Activated gamma-delta T cell treated with Interleukin-2 at 50 U/mL for 16 hours (primary cell): Measurements from ENCODE around the gene RFT1.

Experiments used
- DNase-seq: peaks from one replicate; pipeline ENCODE4 v3.0.0-alpha.2; 2020

RFT1 gene, protein sequence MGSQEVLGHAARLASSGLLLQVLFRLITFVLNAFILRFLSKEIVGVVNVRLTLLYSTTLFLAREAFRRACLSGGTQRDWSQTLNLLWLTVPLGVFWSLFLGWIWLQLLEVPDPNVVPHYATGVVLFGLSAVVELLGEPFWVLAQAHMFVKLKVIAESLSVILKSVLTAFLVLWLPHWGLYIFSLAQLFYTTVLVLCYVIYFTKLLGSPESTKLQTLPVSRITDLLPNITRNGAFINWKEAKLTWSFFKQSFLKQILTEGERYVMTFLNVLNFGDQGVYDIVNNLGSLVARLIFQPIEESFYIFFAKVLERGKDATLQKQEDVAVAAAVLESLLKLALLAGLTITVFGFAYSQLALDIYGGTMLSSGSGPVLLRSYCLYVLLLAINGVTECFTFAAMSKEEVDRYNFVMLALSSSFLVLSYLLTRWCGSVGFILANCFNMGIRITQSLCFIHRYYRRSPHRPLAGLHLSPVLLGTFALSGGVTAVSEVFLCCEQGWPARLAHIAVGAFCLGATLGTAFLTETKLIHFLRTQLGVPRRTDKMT

DNA sequence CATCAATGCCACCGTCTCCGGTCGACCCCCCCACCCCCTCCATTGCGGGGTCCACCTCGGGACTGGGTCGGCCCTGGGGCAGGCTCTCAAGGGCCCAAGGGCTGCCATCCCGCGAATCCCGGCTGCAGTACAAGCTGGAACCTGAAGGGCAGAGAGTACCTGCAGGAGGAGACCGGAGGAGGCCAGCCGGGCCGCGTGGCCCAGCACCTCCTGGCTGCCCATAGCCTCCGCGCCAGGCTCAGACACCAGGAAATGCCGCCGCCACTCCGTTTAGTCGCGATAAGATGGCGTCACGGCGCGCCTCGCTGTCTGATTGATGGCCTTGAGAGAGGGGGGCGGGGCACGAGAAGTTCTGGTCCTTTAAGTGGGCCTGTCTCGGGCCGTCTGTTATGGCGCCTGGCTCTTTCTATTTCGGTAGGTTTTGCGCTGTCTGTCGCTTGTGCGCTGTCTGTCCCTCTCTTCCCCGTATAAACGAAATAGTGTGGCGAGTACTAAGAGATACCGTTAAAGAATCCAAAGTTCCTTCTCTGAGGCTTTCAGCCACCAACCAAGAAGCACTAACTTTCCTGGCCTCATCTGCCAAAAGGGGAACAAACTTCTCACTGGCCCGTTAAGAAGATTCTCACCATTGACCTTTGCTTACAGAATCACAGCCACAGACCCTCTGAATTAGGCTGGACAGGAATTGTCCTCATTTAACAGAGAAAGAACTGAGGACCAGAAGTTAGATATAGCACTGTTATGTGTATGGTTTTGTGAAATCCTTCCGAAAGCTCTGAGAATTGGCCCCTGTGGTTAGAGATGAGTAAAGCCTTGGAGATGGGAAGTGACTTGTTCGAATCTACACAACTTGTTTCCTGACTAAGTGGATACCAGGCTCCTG, at the start of gene RFT1:
Gene RFT1 (minus strand): TSS at position 257 of the 883 bp plus-strand sequence. CDS start 35 bp downstream, at position 222.
- DNase-seq, result peak; percentile 98

DNA sequence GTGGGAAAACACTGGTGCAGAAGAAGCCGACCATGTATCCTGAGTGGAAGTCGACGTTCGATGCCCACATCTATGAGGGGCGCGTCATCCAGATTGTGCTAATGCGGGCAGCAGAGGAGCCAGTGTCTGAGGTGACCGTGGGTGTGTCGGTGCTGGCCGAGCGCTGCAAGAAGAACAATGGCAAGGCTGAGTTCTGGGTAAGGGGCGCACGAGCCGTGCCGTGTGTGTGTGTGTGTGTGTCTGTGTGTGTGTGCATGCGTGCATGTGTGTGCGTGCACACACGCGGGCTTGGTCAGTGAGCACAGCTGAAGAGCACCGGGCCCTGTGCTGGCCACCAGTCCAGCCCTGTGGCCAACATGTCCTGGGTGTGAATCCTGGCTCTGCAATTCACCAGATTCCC, 49.3 kb upstream of the RFT1 start:
- no peak for DNase-seq

DNA sequence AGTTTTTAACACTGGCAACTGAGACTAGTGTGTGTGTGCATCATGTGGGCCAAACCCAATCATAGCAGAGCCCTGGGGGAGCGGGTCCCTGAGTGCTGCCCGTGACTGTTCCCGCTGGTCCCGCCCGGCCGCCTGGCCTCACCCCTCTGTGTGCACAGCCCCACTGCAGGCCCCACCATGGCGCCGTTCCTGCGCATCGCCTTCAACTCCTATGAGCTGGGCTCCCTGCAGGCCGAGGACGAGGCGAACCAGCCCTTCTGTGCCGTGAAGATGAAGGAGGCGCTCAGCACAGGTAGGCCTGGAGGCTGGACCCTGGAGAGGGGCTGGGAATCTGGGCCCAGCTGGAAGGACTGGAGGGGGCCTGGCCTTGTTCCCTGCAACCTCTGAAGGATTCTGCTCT, 48.0 kb upstream of the RFT1 start:
- no peak for DNase-seq

DNA sequence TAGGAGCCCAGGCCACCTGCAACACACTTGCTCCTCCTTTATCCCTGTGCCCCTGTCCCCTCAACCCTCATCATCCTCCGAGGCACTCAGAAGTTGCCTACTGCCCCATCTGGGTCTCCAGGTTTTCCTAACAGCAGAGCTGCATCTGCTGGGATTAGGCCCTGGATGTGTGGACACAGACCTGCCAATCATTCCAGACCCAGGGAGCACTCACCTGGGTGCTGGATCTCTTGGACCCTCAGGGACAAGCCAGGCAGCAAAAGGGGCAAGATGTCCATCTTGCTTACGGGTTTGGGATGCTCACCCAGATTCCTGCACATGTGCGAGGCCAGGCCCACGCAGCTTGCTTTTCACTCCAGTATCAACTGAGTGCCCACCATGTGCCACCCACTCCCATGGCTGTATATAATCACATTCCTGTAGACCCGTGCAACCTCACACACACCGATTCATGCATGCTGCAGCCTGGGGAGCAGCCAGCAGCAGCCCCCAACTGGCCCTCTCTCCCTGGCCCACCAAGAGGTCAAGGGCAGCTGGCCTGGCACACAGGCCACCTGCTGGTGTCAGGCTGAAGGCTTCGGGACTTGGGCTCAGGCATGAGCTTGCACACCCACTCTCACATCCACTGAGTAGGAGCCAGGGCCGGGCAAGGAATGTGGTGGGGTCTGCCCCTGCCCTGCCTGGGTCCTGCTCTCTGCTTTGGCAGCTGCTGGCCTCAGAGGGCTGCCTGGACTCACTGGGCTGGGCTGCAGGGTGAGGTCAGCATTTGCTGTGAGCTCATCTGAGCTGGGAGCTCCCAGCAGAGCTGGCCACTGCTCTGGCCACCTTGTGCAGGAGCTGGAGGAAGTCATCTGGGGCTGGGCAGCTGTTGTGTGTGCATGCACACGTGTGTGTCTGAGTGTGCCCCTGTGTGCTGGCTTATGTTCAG, 45.6 kb upstream of the RFT1 start:
- no peak for DNase-seq

DNA sequence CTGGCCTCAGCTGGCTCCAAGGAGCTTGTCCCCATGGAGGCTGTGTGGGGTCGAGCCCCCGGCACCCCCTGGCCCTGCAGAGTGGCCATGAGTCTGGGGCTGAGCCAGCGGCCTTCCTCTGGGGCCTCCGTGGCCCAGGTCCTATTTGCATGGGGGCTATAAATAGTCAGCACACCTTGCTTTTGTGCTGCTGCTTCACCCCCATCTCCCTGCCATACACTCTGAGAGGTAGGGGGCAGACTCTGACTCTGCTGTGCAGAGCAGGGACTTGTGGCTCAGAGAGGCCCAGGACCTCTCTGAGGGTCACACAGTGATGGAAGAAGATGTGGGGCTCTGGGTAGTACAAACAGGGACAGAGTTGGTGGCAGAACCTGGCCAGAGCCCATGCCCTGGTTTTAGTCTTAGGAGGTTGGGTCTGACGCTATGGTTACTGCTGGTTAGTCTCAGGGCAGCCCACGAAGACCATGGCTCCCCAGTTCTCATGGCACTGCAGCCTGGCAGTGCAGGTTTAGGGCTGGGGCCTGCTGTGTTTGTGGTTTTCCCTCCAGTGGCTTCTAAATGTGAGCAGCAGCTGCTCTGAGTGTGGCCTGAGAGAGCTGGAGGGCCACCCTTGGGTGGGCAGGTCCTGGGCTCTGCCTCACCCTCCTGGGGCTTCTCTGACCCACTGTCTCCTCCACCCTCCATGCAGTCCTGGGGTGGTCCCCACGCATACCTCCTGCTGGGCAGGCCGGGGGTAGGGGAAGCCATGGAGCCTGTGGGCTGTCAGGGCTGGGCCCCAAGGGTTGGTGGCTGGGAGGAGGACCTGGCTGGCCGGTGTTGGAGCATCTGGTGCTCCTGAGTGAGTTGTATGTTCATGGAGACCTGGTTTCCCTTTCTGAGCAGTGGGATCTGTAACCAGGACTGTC, 44.4 kb upstream of the RFT1 start:
- no peak for DNase-seq

DNA sequence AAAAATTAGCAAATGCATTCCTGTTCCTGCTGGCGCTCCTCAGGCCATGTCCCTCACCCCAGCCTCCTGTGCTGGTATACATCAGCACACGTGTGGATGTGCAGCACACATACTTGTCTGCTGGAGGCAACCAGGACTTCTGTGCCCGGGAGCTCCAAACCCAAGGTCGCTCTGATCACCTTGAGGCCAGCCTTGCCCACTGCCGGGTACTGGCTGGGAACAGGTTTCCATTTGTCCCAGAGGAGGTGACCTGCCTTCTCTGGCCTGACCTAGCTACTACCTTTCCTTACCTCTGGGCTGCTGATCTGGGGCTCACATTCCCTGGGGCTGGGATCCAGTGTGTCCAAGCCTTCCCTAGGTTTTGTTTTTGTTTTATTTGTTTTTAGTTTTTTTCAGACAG, 42.9 kb upstream of the RFT1 start:
- DNase-seq, result no peak

DNA sequence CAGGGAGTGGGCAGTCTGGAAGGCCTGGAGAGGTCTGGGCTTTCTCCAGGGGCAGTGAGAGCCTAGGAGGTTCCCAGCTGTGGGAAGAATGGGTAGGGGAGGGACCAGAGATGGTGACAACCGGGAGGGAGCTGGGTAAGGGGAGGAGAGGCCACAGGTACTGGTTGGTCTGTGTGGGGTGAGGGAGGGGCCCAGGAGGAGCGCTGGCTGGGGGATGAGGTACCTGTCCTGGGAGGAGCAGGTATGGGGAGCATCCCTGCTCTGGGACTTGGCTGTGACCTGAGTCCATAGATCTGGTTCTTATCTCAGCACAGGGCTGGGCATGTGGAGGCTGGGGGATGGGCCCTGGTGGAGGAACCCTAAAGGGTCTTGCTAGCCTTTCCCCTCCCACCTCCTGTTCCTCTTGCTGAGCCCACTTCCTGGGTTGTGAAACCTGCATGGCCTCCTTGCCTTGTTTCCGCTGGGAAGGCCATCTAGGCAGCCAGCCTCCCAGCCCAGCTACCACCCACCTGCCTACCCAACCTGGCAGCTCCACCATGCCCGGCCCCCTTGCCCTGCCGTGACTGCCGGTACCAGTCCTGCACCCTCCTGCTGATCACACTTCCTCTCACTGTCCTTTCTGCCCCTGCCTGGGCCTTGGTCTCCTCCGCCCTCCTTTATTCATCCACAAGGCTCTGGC, 41.7 kb upstream of the RFT1 start:
- DNase-seq, result no peak

DNA sequence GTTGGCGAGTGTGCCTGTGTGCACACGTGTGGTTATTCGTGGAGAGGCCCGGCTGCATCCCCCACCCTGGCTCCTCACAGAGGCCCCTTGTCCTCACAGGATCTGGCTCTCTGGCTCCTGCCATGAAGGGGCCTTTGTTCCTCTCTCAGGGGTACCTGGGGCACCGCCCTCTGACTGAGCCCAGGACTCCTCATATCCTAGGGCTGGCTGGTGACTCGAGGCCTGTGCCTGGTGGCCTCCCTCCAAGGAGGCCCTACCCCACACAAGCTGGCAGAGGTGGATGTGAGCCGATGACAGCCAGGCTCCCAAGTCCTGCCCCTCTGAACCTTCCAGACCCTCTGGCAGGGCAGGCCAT, 40.8 kb upstream of the RFT1 start:
- DNase-seq, result no peak

DNA sequence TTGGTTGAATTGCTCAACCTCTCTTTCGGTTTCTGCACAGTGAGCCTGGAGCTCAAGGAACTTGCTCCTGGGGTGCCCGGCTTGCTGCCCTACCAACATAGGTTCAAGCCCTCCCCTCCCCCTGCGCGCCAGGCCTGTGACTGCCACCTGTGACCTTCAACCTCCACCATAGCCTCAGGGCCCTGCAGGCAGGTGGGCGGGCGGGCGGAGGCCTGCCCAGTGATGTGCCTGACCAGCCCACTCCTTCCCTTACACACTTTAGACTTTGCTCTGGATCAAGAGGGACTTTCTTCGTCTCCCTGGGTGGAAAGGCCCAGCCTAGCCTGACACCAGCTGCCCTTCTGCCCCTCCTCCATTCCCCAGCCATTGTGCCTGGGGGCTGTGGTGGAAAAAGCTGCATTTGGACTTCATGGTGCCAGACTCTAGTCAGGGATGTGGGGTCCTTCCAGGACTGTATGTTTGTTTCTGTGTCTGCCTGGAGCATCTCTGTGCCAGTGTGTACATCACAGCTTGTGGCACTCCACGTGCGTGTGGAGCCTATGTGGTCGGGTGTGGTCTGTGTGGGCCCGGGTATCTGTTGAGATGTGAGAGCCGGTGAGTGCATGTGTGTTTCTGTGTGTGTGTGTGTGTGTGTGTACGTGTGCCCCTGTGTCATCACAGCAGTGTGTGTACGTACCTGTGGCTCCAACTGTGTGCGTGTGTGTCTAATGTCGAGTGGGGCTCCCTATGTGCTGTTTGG, 40.3 kb upstream of the RFT1 start:
- DNase-seq, result no peak

DNA sequence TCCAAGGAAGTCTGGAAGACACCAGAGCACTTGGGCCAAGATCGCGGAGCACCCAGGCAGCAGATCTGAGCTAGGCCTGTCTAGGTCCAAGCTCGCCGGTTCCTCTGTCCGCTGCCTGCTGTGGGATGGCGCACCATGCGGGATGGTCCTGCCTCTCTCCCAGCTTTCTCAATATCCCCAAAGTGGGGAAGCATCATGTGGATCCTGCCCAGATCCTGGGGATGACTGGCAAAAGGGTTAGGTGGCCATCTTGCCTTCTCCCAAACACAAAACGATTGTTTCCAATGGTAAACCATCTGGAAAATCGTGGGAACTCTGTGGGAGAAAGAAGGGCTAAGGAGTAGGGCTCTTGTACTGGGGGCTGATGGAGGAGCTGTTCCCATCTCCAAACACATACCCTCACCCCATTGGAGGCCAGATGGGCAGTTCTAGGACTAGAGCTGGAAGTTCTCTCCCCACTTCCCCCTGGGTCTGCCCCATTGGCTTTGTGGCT, 39.6 kb upstream of the RFT1 start:
- DNase-seq, result no peak

DNA sequence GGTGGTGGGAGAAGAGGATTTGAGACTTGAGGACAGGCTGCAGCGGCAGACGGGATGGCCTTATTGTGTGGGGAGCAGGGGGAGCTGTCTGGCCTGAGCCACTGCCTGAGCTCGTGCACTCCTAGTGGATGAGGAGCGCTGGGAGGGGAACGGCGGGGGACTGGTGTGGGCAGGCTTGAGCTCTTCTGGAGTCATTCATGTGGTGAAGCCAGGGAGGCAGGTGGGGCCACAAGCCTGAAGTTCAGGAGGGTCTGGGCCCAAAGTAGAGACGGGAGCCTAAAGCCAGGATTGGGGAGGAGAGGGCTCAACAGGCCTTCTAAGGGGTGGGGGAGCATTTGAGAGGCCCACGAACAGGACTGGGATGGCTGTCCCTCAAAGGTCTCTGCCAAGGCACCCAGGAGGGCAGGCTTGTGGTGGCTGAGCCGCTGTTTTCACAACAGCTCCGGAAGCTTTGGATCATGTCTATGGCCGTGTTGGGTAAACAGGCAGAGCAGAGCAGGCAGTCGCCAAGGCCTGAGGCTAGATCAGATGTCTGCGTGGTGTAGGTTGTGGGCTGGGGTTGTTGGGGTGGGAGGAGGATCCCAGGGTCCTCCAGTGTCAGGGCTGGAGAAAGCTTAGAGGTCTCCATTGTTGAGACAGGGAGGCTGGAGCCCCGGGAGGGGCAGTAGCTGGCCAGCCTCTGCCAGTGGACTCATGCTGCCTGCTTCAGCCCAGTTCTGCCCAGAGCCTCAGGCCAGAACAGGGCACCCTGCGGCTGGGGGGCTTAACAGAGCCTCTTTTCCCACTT, 39.0 kb upstream of the RFT1 start:
- no peak for DNase-seq

DNA sequence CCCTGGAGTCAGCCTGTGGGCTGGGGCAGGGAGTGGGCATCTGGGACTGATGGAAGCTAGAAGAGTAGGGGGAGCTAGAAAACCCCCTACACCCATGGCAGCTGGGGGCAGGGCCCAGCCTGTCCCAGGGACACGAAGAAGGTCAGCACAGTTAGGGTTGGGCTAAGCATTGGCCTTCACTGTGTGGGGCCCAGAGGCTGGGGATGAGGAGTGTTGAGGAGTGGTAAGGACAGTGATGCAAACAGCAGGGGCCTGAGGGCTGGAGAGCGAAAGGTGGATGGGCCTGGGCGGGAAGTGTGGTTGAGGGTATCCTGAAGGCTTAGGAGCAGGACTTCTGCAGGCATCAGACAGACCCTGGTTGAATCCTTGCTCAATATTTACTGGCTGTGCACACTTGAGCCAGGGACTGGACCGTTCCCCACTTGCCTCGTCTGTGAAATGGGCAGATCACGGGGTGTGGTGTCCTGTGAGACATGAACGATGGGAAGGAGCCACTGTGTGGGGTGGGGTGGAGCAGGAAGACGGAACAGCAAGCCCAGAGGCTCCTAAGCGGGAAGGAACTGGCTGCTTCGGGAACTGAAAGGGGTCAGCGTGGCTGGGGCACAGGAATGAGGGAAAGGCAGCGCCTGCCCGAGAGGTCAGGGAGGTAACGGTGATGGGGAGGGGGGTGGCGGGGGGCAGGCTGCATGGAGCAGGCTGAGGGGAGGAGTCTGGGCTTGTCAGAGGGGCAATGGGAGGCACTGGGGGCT, 38.1 kb upstream of the RFT1 start:
- no peak for DNase-seq

DNA sequence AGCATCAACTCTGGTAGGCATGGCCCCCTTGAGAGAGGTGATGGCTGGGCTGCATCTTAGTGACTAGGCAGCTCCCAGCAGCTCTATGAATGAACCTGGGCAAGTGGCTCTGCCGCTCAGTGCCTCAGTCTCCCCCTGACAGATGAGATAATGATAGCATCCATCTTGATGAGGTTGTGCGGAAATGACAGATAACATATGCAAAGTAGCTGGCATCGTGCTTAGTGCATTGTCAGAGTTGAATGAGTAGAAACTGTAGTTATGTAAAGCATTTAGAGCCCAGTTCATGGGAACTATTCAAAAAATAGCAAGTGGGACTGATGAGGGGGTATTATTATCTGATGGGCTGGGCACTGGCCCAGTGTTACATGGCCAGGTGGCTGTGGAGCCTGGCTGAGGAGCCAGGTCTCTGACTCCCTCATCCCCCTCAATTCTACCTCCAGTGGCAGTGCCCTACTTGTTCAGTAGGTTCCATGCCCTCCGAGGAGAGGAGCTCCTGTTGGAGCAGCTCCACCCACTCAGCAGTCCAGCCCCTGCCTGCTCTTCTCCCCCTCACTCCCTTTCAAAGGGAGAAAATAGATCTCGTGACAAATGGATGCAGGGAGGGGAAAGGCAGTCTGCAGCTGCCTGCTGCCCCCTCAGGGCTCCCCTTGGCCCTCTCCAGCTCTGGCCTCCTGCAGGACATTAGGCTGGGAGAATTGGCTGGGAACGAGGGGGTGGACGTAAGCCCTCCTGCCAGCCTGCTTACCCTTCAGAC, 37.4 kb upstream of the RFT1 start:
- DNase-seq, result no peak

DNA sequence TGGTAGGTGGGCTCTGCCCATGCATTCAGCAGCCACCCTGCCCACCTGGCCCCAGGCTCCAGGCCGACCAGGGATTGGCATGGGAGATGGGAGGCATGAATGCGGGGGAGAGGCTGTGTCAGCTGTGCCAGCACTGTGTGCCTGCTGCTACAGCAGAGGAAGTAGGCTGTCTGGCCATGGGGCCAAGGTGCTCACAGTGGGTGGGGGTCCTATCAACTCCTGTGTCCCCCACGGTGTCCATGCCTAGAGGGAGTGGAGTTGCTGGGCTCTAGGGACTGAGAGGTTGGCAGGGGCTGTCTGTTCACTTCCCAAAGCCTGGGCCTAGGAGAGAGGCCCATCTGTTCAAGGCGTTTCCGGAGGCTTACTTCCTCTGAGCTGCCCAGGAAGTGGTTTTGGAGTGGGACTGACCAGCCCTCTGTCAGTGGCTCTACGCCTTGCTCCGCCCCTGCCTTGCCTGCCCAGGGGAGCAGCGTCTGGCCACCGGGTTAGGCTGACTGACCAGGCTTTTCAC, 36.6 kb upstream of the RFT1 start:
- DNase-seq, result no peak

DNA sequence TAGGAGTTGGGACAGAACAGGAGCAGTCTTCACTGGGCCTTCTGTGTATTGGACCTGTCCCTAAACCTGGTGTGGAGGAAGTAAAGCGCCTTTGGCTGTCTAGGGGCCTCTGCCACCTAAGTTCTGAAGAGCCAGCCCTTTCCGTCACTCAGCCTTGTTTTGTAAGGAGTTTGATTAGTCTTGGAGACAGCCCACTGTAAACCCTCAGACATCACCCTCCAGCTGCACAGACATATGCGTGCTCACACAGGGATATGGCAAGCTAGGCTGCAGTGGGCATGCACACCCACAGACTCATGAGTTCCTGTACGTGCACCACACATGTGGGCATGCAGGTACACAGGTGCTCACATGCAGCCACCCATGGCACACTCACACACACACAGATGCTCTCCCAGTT, 36.0 kb upstream of the RFT1 start:
- DNase-seq, result no peak

DNA sequence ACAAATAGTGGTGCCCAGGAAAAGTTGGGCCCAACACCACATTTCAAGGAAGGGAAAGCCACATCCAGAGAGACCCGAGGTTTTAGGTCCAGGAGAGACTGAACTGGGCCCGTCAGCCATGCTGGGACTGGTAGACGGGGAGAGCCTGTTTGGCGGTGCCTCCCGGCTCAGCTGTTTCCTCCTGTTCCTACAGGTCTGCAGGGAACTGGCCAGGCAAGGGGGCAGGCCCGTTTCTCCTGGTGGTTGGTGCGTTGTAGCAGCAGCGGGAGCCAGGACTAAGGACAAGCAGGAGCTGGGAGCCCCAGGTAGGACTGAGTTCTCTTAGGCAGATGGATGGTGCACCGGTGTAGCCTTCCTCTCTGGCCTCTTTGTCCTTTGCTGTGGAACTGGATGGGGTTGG, 34.7 kb upstream of the RFT1 start:
- DNase-seq, result no peak
